ENCODE results near the gene REG4.

- TF ChIP-seq TAF1 (conservative IDR thresholded peaks at IDR 0.05), result no peak
- TF ChIP-seq CTCF (IDR thresholded peaks at IDR 0.05; ENCODE audit: low read depth, low read length, missing input control), result no peak
- TF ChIP-seq REST (IDR thresholded peaks at IDR 0.05), result no peak
- TF ChIP-seq EGR1 (IDR thresholded peaks at IDR 0.05; ENCODE audit: low read depth in 2 of 2), result no peak
Measured at GRCh38 chr1:119795261-119796200, 15.7 kb downstream of the REG4 start.

Measured in liver (tissue), 3 donors.